Neural progenitor cell (in vitro differentiated cells): ENCODE data around the gene BEND6. TPM values are rescaled to one million over a fixed set of nuclear protein-coding genes. Genes with fewer than 3 reads are reported as not detected.

Experiments
- DNase-seq: peaks from one replicate; pipeline ENCODE4 v3.0.0-alpha.2; 2016; ENCODE audit warnings: low spot score
- H2AFZ ChIP-seq: fragments of 200-600 bp; sonication (generic); replicated peaks from 2 replicates; pipeline ENCODE4 v1.6.1; 2016; ENCODE audit warnings: antibody characterized with exemption
- H3F3A ChIP-seq: fragments of 200-600 bp; sonication (generic); 2 replicates; pipeline ENCODE4 v1.6.1; 2016; ENCODE audit warnings: antibody characterized with exemption, low read depth
- H3K27ac ChIP-seq: fragments of 200-600 bp; sonication (generic); 2 replicates; pipeline ENCODE4 v1.5.1; 2016; ENCODE audit warnings: mild to moderate bottlenecking
- H3K27me3 ChIP-seq: fragments of 200-600 bp; sonication (generic); 2 replicates; pipeline ENCODE4 v1.6.1; 2016; ENCODE audit warnings: mild to moderate bottlenecking, moderate library complexity
- H3K36me3 ChIP-seq: fragments of 200-600 bp; sonication (generic); 2 replicates; pipeline ENCODE4 v1.5.1; 2016
- H3K4me1 ChIP-seq: fragments of 200-600 bp; sonication (generic); 2 replicates; pipeline ENCODE4 v1.6.1; 2016; ENCODE audit warnings: mixed run types
- H3K4me2 ChIP-seq: fragments of 200-600 bp; sonication (generic); 2 replicates; pipeline ENCODE4 v1.6.1; 2016
- H3K4me3 ChIP-seq: fragments of 200-600 bp; sonication (generic); 2 replicates; pipeline ENCODE4 v1.5.1; 2016
- H3K79me2 ChIP-seq: fragments of 200-600 bp; sonication (generic); 2 replicates; pipeline ENCODE4 v1.6.1; 2016; ENCODE audit warnings: low read depth
- H3K9ac ChIP-seq: fragments of 200-600 bp; sonication (generic); 2 replicates; pipeline ENCODE4 v1.6.1; 2016
- H3K9me3 ChIP-seq: fragments of 200-600 bp; sonication (generic); 2 replicates; pipeline ENCODE4 v1.5.1; 2016; ENCODE audit warnings: low read depth
- H4K20me1 ChIP-seq: fragments of 200-600 bp; sonication (generic); 2 replicates; pipeline ENCODE4 v1.6.1; 2016; ENCODE audit warnings: low read depth
- H3K27ac Mint-ChIP-seq: 3 replicates; pipeline ENCODE4 v1.8.0; 2021; ENCODE audit warnings: mixed read lengths
- H3K27me3 Mint-ChIP-seq: 2 replicates; pipeline ENCODE4 v1.8.0; 2022; ENCODE audit warnings: low read depth, mild to moderate bottlenecking, inconsistent platforms, moderate library complexity, mixed read lengths; ENCODE audit not compliant: insufficient read depth
- H3K36me3 Mint-ChIP-seq: 3 replicates; pipeline ENCODE4 v1.8.0; 2021; ENCODE audit warnings: mixed read lengths
- H3K4me1 Mint-ChIP-seq: 3 replicates; pipeline ENCODE4 v1.8.0; 2021; ENCODE audit warnings: mixed read lengths
- H3K4me3 Mint-ChIP-seq: 3 replicates; pipeline ENCODE4 v1.8.0; 2021; ENCODE audit warnings: mild to moderate bottlenecking, moderate library complexity, mixed read lengths
- H3K9me3 Mint-ChIP-seq: 3 replicates; pipeline ENCODE4 v1.8.0; 2020; ENCODE audit warnings: mixed read lengths
- CTCF ChIP-seq: fragments of 200-600 bp; sonication (generic); IDR thresholded peaks from 2 replicates; pipeline ENCODE4 v1.5.1; 2017; ENCODE audit warnings: antibody characterized with exemption, mild to moderate bottlenecking
- EZH2 ChIP-seq: fragments of 200-600 bp; sonication (generic); IDR thresholded peaks from 2 replicates; pipeline ENCODE4 v1.6.1; 2017; ENCODE audit warnings: antibody characterized with exemption, mild to moderate bottlenecking, moderate library complexity
- EZH2phosphoT487 ChIP-seq: fragments of 200-600 bp; sonication (generic); IDR thresholded peaks from 2 replicates; pipeline ENCODE4 v1.6.1; 2017; ENCODE audit warnings: antibody characterized with exemption
- total RNA-seq: library from RNA; depleted of rRNA; stranded (reverse); fragments of >200 nt; gene quantifications from 2 replicates; pipeline ENCODE4 v1.2.3, GENCODE V29; 2015; ENCODE audit warnings: low replicate concordance

Gene BEND6
- total RNA-seq, 1 donor from 2014 or later, result 2.4 TPM

- Histone ChIP-seq H3K9ac (no peak overlapping the region), H3K27ac (no peak overlapping the region), H3K9me3 (no peaks in the 10 kb centered on the region), H3F3A (no peaks in the 10 kb centered on the region), H3K4me2 (no peak overlapping the region), H3K4me3 (no peak overlapping the region), H3K27me3 (no peaks in the 10 kb centered on the region), H3K4me1 (peaks cover 13% of the 10 kb centered on the region), H2AFZ (no peak overlapping the region), H3K36me3 (no peaks in the 10 kb centered on the region), H4K20me1 (no peaks in the 10 kb centered on the region), H3K79me2 (no peaks in the 10 kb centered on the region)
- no peak overlapping the region for H3K27ac Mint-ChIP-seq
- H3K9me3 Mint-ChIP-seq, result peaks cover 4% of the 10 kb centered on the region
- TF ChIP-seq EZH2 (no peak), CTCF (no peak), EZH2phosphoT487 (no peak)
- H3K4me1 Mint-ChIP-seq, result peaks cover 9% of the 10 kb centered on the region
- no peaks in the 10 kb centered on the region for H3K27me3 Mint-ChIP-seq
- H3K36me3 Mint-ChIP-seq, result no peaks in the 10 kb centered on the region
- no peak for DNase-seq
- H3K4me3 Mint-ChIP-seq, result no peak overlapping the region
Observed at GRCh38 chr6:56936466-56936865, 18.4 kb upstream of the BEND6 start.

GRCh38 chr6:56938649-56939191, 16.2 kb upstream of the BEND6 start:
- Mint-ChIP-seq H3K27ac (no peak overlapping the region), H3K9me3 (peaks cover 10% of the 10 kb centered on the region), H3K4me3 (no peak overlapping the region), H3K36me3 (no peaks in the 10 kb centered on the region), H3K27me3 (no peaks in the 10 kb centered on the region), H3K4me1 (peaks cover 5% of the 10 kb centered on the region)
- H3K9me3 ChIP-seq, result no peaks in the 10 kb centered on the region
- H3K4me1 ChIP-seq, result peaks cover 7% of the 10 kb centered on the region
- H2AFZ ChIP-seq, result no peak overlapping the region
- TF ChIP-seq EZH2phosphoT487 (no peak), CTCF (no peak), EZH2 (no peak)
- no peaks in the 10 kb centered on the region for H3K36me3 ChIP-seq
- H4K20me1 ChIP-seq, result no peaks in the 10 kb centered on the region
- no peaks in the 10 kb centered on the region for H3F3A ChIP-seq
- H3K79me2 ChIP-seq, result no peaks in the 10 kb centered on the region
- no peak for DNase-seq
- no peak overlapping the region for H3K9ac ChIP-seq
- H3K4me2 ChIP-seq, result no peak overlapping the region
- no peak overlapping the region for H3K27ac ChIP-seq
- no peaks in the 10 kb centered on the region for H3K27me3 ChIP-seq
- no peak overlapping the region for H3K4me3 ChIP-seq

GRCh38 chr6:56940463-56940862, 14.4 kb upstream of the BEND6 start:
- Mint-ChIP-seq H3K4me3 (no peak overlapping the region), H3K4me1 (no peaks in the 10 kb centered on the region), H3K27me3 (no peaks in the 10 kb centered on the region), H3K27ac (no peak overlapping the region), H3K36me3 (no peaks in the 10 kb centered on the region), H3K9me3 (peaks cover 10% of the 10 kb centered on the region)
- H3K4me2 ChIP-seq, result no peak overlapping the region
- no peaks in the 10 kb centered on the region for H3K36me3 ChIP-seq
- no peak for TF ChIP-seq CTCF
- TF ChIP-seq EZH2phosphoT487, result no peak
- TF ChIP-seq EZH2, result no peak
- H3K27me3 ChIP-seq, result no peaks in the 10 kb centered on the region
- no peak overlapping the region for H3K27ac ChIP-seq
- no peaks in the 10 kb centered on the region for H3F3A ChIP-seq
- H3K9ac ChIP-seq, result no peak overlapping the region
- H3K9me3 ChIP-seq, result no peaks in the 10 kb centered on the region
- H3K79me2 ChIP-seq, result no peaks in the 10 kb centered on the region
- no peak overlapping the region for H2AFZ ChIP-seq
- H4K20me1 ChIP-seq, result no peaks in the 10 kb centered on the region
- no peak for DNase-seq
- H3K4me3 ChIP-seq, result no peak overlapping the region
- H3K4me1 ChIP-seq, result no peaks in the 10 kb centered on the region
